ENCODE measurements around the gene PARP12. TPM values are rescaled to one million over a fixed set of nuclear protein-coding genes. Genes with fewer than 3 reads are reported as not detected.

PARP12 gene
- total RNA-seq, 4 donors from 2014 or later: 17.8 to 21.5 (median 18.5) TPM

- DNase-seq (ENCODE audit: low spot score in 2 of 2): no peak
- intact Hi-C loops (cut with DNase I; ENCODE audit: low total_unique reads): no loop called here
Observed at GRCh38 chr7:140010194-140010895, 52.4 kb downstream of the PARP12 start.

GRCh38 chr7:140009735-140010134 is 53.0 kb downstream of the PARP12 start:
- H3K4me3 ChIP-seq (ENCODE audit: low read depth, poor library complexity, severe bottlenecking): no peak overlapping the region
- intact Hi-C loops (cut with DNase I; ENCODE audit: low total_unique reads): loop anchor here (10.0 kb wide), 1 partner anchor 235 kb away; the partner anchor contains the start of gene HIPK2
- no peak for DNase-seq (ENCODE audit: low spot score in 2 of 2)
- WGBS, 2 donors: 75 to 82% methylated on average over 11 of the region's 11 CpGs
- TF ChIP-seq POLR2A (IDR thresholded peaks at IDR 0.05) (no peak), CTCF (IDR thresholded peaks at IDR 0.05) (no peak)

More at GRCh38 chr7:140010194-140010895, 52.4 kb downstream of the PARP12 start:
- TF ChIP-seq CTCF (IDR thresholded peaks at IDR 0.05) (no peak), POLR2A (IDR thresholded peaks at IDR 0.05) (no peak)
- 81 to 82% methylated on average over 9 of the region's 9 CpGs for WGBS, 2 donors
- no peak overlapping the region for H3K4me3 ChIP-seq (ENCODE audit: low read depth, poor library complexity, severe bottlenecking)

GRCh38 chr7:140008755-140009610 is 53.8 kb downstream of the PARP12 start:
- whole genome bisulfite sequencing, 2 donors: 90 to 91% methylated on average over 16 of the region's 16 CpGs
- intact Hi-C loops (cut with DNase I; ENCODE audit: low total_unique reads): loop anchor here (10.0 kb wide), 1 partner anchor 234 kb away; the partner anchor contains the start of gene HIPK2

GRCh38 chr7:140007051-140007690 is 55.6 kb downstream of the PARP12 start:
- WGBS, 2 donors: 92 to 93% methylated on average over 11 of the region's 11 CpGs
- TF ChIP-seq CTCF (IDR thresholded peaks at IDR 0.05) (no peak), POLR2A (IDR thresholded peaks at IDR 0.05) (no peak)
- intact Hi-C loops (cut with DNase I; ENCODE audit: low total_unique reads): loop anchor here (10.0 kb wide), 1 partner anchor 232 kb away; the partner anchor contains the start of gene HIPK2
- DNase-seq (ENCODE audit: low spot score in 2 of 2): no peak
- no peak overlapping the region for H3K4me3 ChIP-seq (ENCODE audit: low read depth, poor library complexity, severe bottlenecking)

More at GRCh38 chr7:140008755-140009610, 53.8 kb downstream of the PARP12 start:
- TF ChIP-seq CTCF (IDR thresholded peaks at IDR 0.05): no peak
- no peak for TF ChIP-seq POLR2A (IDR thresholded peaks at IDR 0.05)
- no peak for DNase-seq (ENCODE audit: low spot score in 2 of 2)
- H3K4me3 ChIP-seq (ENCODE audit: low read depth, poor library complexity, severe bottlenecking): no peak overlapping the region

GRCh38 chr7:140006600-140006999 is 56.2 kb downstream of the PARP12 start:
- H3K4me3 ChIP-seq (ENCODE audit: low read depth, poor library complexity, severe bottlenecking): no peak overlapping the region
- 94 to 95% methylated on average over 10 of the region's 10 CpGs for WGBS, 2 donors
- intact Hi-C loops (cut with DNase I; ENCODE audit: low total_unique reads): loop anchor here (10.0 kb wide), 1 partner anchor 232 kb away; the partner anchor contains the start of gene HIPK2
- TF ChIP-seq CTCF (IDR thresholded peaks at IDR 0.05): no peak
- no peak for TF ChIP-seq POLR2A (IDR thresholded peaks at IDR 0.05)
- DNase-seq (ENCODE audit: low spot score in 2 of 2): no peak
